Measurements from ENCODE around the gene XRCC4.
A peak's percentile ranks its signal among the peaks of the same experiment; 100 is the strongest.
"Not testable (repeated sequence)": the region's sequence is repeated elsewhere in the genome, so short reads cannot be mapped to it uniquely, and the experiment has no call there.

The XRCC4 gene

GRCh38 chr5:83348281-83348780, 271.0 kb downstream of the XRCC4 start:
- no peak for DNase-seq (ENCODE audit: low read depth)

- DNase-seq (ENCODE audit: low read depth) = no peak
Measured at GRCh38 chr5:83353231-83353630, 275.9 kb downstream of the XRCC4 start.

GRCh38 chr5:83353774-83354173, 276.4 kb downstream of the XRCC4 start:
- no peak for DNase-seq (ENCODE audit: low read depth)

- no peak for DNase-seq (ENCODE audit: low read depth)
Measured at GRCh38 chr5:83354958-83355357, 277.6 kb downstream of the XRCC4 start.

GRCh38 chr5:83355482-83356014, 278.2 kb downstream of the XRCC4 start:
- DNase-seq (ENCODE audit: low read depth) = not testable (repeated sequence)

GRCh38 chr5:83357621-83358231, 280.4 kb downstream of the XRCC4 start:
- DNase-seq (ENCODE audit: low read depth) = no peak

- DNase-seq (ENCODE audit: low read depth) = no peak
Measured at GRCh38 chr5:83360573-83360972, 283.2 kb downstream of the XRCC4 start.

- DNase-seq (ENCODE audit: low read depth) = no peak
Measured at GRCh38 chr5:83362526-83362925, 285.2 kb downstream of the XRCC4 start.

GRCh38 chr5:83363111-83363885, 286.0 kb downstream of the XRCC4 start:
- DNase-seq (ENCODE audit: low read depth) = no peak

DNA sequence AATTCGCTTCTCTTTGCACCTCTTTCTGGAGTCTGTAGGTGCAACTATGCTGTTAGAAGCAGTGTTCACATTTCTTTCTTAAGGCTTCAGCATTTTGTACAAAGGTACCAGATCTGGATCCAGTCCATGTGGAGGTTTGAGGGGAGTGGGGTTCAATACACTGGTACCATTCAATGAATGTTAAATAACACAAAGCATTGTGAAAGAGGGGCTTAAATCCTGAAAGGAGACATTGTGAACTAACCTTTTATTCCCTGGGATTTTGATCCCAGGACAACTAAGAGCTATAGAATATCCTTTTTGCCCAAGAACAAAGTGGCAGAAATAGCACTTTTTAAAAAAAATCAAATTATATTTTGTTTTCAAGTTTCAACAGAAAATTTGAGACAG, 286.5 kb downstream of the XRCC4 start:
- DNase-seq (ENCODE audit: low read depth) = no peak

GRCh38 chr5:83364312-83365299, 287.3 kb downstream of the XRCC4 start:
- no peak for DNase-seq (ENCODE audit: low read depth)

DNA sequence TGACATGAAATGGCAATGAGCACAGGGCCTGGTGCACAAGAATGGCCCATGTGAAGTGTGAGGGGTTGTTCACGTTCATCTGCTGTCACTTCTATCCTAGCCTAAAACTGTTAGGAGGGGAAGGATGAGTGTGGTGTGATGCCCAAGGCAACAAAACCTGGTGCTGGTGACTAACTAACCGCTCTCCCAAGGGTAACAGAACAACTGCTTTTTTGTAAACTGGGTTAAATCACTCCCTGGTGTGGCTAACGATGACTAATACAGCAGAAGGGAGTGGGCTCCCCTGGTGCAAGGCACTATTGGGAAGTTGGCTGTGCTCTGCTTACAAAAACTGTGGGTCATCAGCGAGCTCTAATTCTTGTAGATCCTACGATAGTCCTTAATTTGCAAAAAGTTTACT, 291.0 kb downstream of the XRCC4 start:
- DNase-seq (ENCODE audit: low read depth) = peak; percentile 49

GRCh38 chr5:83368835-83369234, 291.5 kb downstream of the XRCC4 start:
- no peak for DNase-seq (ENCODE audit: low read depth)

- no peak for DNase-seq (ENCODE audit: low read depth)
Measured at GRCh38 chr5:83370957-83371356, 293.6 kb downstream of the XRCC4 start.

GRCh38 chr5:83371726-83372125, 294.4 kb downstream of the XRCC4 start:
- no peak for DNase-seq (ENCODE audit: low read depth)

DNA sequence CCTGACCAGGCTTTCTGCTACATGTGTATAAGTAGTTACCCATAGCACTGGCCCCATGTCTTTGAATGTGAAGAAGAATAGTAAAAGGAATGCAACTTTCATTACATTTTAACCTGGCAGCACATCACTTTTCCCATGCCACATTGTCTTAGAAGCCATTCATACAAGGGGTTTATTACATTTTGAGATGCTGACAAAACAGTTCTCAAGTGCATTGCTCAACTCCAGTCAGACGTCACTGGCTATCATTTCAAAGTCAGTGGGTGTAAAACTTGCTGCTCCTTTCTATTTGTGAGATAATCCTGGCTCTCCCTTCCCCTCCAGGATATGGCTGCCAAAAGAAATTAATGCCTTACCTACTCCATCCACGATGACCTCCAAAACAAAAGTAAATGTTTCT, 297.2 kb downstream of the XRCC4 start:
- DNase-seq (ENCODE audit: low read depth) = no peak

- DNase-seq (ENCODE audit: low read depth) = no peak
Measured at GRCh38 chr5:83375049-83375745, 297.9 kb downstream of the XRCC4 start.

DNA sequence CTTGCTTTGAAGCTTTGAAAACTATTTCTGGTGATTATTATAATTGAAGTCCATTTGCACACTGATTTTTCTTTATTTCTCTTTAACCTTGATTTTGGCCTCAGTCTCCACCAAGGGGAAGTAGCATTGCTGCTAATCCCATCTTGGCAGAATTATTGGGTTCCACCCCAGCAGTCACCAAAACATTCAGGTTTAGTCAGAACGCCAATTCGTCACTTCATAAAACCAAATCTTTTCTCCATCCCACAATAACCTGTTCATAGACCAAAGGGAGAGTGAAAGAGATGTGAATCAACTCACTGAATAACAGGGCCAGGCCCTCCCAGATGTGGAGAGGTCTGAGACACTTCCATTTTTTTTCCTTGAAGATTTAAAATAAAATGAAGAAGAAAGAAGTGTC, 299.1 kb downstream of the XRCC4 start:
- DNase-seq (ENCODE audit: low read depth) = no peak

DNA sequence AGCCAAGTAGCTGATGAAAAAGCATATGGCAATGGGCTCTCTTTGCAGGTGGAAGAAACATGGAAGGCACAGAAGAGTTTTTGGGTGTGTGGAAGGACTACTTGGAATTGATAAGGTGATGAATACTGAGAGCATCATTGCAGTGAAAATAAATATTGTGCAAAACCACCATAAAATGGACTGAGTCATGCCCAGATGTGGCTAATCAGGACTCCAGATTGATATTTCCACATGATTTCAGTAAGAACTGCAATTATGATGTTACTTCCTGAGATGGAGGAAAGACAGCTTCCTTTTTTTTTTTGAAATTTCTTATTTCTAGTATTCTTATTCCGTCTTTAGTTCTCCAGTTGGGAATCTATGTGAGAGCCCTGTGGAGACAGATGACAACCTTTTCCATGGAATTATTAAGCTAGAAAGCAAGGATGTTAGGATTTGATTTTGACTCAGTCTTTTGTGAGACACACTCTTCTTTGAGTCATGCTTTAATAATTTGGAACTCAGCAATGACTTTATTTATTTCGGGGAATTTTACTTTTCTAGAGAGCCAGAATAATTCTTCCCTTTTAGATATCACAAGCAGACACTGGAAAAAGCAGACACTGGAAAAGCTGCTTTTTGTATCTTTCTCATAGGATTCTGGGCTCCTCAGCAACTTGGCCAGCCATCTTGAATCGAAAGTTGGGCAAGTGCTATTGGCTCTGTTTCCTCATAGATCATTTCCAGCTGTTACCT, 300.0 kb downstream of the XRCC4 start:
- DNase-seq (ENCODE audit: low read depth) = peak; percentile 56

DNA sequence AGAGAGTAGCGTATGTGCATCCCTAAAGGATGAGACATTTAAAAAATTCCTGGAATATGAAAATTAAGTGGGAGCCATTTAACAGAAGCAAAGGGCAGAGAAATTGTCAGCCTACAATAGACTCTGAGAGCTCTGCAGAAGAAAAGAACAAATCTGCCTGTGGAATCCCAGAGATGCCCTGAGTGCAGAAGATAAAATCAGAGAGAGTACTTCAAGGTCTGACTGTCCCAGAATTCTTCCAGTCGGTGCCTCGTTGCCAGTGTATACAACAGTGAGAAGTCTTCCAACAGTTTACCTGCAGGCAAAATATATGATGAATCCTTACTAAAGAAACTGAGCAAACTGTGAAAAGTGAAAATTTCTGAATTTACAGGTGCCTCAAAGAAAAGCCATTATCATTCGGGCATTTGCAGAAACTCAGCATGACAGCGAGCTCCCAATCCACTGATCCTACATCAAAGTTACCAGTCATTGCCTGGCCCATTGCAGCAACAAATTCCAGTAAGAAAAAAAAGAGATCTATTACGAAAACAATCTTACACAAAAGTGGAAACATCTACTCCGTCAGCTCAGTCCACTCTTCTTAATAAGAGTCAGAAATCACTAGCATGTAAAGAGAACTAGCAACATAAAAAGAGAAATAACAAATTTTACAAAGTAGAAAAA, 301.4 kb downstream of the XRCC4 start:
- no peak for DNase-seq (ENCODE audit: low read depth)
